ENCODE measurements around the gene RNF112.

RNF112 gene

DNA sequence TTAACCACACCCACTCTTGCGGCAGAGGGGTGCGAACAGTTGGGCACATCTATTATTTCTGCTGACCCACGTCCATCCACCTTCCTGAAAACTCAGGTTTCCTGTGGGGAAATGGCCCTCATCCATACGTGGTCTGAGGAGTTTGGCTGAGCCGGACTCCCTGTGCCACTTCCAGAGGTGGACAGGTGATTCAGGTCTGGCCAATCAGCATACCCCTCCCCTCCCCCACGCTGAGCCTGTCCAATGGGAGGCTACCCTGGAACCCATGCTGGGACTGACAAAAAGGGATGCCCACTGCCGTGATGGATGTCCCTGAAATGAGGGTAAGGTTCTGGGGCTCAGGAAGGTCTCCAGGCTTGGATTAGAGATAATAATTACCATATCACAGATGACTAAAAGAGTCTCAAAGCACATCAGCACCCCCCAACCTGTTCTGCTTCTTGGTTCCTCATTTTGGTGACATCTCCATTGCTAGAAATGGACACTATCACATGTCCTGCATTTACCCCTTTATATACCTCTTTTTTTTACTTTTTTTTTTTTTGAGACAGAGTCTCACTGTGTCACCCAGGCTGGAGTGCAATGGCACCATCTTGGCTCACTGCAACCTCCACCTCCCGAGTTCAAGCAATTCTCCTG lies 38.0 kb upstream of the RNF112 start:
- FAIRE-seq (peak; percentile 33), DNase-seq (ENCODE audit: insufficient read length, low spot score) (no peak)

DNA sequence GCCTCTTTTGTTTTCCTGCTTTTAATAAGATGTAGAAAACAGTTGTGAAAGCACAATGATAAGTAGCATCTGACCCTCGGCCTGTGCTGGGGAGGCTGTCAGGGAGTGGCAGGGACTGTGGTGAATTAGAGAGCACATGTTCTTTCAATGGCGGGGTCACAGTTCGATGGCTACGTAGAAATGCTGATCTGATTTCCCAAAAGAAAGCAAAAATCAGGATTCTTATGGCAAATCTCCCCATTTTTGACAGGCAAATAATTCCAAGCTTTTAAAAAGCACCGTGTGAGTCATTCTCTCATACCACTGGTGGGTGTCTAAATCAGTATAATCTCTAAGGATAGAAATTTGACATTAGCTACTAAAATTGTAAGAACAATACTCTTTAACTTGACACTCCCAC lies 36.9 kb upstream of the RNF112 start:
- DNase-seq (ENCODE audit: insufficient read length, low spot score) (no peak), FAIRE-seq (peak; percentile 48)

DNA sequence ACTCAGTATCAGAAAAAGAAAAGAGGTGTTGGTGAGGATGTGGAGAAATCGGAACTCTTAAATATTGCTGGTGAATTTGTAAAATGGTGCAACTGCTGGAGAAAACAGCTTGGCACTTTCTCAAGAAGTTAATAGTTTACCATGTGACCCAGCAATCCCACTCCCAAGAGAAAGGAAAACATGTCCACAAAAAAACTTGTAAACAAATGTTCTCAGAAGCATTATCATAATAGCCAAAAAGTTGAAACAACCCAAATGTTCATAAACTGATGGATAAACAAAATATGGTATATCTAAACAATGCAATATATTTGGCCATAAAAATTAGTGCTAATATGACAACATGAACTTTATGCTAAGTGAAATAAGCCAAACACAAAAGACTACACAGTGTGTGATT lies 35.3 kb upstream of the RNF112 start:
- FAIRE-seq: peak; percentile 44
- DNase-seq (ENCODE audit: insufficient read length, low spot score): no peak

DNA sequence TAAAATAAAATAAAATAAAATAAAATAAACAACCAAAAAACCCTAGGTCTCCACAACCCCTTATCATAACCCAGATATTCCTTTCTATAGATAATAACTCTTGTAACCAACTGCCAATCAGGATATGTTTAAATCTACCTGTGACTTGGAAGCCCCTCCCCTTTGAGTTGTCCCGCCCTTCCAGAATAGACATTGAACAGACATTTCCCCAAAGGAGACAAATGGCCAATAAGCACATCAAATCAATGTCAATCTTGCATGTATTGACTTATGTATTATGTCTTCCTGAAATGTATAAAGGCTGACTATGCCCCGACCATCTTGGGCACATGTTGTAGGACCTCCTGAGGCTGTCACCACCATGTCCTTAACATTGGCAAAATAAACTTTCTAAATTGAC lies 34.2 kb upstream of the RNF112 start:
- DNase-seq (ENCODE audit: insufficient read length, low spot score) (no peak), FAIRE-seq (no peak)

DNA sequence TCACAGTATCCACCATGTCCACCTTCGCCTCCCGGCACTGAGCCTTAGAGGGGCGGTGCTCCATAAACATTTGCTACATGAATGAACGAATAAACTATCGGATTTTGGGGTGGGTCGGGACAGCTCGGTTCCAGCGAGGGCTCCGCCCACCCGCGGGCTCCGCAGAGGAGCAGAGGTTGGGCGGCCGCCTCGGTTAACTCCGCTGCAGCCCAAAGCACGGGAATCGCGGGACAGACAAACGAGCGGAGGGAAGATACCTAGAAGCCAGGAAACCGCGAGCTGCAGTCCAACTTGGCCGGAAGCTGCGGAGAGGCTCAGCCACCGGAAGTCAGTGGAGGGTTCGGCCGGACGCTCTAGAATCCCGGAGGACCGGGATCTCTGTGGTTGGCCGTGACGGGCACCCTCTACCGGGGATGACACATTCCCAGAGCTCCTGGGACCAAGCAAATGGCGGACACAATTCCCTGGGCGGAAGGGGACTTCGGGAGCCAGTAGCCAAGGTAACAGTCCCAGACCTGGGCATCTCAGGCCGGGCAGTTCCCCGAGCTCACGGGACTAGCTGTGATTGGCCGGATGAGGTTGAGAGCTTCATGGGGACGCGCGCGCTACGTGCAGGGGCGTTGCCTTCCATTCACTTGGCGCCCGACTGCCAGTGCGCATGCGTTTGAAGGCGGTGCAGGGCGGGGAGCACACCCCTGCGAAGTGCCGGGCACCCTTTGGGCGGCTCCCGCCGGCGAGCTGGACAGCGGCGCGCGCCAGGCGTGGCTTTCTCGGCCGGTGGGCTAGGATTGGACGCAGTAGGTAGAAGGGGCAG lies 33.2 kb upstream of the RNF112 start:
- FAIRE-seq (peak; percentile 100), DNase-seq (ENCODE audit: insufficient read length, low spot score) (peak; percentile 100)

DNA sequence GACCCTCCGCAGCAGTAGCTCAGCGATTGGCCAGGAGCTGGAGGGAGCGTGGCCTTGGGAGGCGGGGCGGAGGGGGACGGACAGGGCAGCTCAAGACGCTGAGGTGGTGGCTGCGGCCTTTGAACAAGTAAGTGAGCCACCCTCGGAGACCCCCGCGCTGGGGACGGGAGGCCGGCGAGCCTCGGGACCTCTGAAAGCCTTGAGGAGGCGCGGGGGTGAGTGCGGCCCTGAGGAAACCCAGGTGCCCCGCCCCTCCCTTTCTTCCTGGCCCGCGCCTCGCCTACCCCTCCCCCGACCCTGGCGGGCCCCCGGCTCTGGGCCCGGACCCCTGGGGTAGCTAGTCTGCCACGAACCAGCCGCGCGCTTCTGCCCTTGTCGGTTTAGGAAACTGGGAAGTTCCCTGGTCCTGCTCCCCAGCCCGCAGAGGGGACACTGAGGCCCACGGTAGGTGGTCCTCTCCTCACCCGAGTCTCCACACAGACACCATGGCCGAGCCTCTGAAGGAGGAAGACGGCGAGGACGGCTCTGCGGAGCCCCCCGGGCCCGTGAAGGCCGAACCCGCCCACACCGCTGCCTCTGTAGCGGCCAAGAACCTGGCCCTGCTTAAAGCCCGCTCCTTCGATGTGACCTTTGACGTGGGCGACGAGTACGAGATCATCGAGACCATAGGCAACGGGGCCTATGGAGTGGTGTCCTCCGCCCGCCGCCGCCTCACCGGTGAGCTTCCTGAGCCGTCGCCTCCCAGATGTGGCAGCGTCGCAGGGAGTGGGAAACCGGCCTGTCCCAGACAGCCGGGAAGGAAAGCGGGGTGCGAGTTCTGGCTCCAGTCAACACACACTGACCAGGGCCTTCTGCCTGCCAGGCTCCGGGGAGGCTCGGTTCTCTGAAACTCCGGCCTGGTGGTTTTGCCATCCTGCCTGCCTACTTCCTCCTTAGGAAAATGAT lies 32.3 kb upstream of the RNF112 start, which contains the start of gene MAPK7:
MAPK7 (plus strand) TSS at position 83 of the 945 bp plus-strand sequence; CDS start at position 486, 403 bp downstream.
- no peak for DNase-seq (ENCODE audit: insufficient read length, low spot score)
- FAIRE-seq: peak; percentile 46

DNA sequence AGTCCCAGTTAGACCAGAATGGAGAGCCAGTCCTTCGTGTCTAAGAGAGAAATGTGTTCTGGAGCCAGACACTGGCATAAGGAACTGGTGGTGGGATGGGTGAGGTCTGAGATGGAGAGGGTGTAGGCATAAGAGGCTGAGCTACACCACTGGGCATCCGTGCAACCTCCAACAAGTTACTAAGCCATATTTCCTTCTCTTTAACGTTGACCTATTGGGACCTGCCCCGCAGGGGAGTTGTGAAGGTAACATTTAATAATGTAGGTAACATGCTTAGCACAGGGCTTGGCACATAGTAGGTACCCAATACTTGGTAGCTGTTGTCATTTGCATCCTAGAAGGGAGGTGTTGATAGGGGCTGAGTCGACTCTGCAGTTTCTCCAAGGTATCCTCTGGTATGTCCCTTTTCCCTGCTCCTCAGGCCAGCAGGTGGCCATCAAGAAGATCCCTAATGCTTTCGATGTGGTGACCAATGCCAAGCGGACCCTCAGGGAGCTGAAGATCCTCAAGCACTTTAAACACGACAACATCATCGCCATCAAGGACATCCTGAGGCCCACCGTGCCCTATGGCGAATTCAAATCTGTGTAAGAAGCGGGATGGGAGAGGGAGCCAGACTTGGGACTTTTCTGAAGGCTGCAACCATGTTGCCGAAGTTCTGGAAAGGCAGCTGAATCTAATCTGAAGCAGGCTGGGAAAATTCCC lies 31.5 kb upstream of the RNF112 start:
- no peak for DNase-seq (ENCODE audit: insufficient read length, low spot score)
- peak; percentile 81 for FAIRE-seq

DNA sequence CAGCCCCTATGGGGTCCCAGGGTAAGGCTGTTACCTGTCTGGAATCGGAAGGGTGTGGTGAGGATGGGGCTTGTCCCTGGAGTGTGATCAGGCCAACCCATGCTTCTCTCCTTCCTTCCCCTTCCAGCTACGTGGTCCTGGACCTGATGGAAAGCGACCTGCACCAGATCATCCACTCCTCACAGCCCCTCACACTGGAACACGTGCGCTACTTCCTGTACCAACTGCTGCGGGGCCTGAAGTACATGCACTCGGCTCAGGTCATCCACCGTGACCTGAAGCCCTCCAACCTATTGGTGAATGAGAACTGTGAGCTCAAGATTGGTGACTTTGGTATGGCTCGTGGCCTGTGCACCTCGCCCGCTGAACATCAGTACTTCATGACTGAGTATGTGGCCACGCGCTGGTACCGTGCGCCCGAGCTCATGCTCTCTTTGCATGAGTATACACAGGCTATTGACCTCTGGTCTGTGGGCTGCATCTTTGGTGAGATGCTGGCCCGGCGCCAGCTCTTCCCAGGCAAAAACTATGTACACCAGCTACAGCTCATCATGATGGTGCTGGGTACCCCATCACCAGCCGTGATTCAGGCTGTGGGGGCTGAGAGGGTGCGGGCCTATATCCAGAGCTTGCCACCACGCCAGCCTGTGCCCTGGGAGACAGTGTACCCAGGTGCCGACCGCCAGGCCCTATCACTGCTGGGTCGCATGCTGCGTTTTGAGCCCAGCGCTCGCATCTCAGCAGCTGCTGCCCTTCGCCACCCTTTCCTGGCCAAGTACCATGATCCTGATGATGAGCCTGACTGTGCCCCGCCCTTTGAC lies 30.3 kb upstream of the RNF112 start:
- no peak for FAIRE-seq
- no peak for DNase-seq (ENCODE audit: insufficient read length, low spot score)

DNA sequence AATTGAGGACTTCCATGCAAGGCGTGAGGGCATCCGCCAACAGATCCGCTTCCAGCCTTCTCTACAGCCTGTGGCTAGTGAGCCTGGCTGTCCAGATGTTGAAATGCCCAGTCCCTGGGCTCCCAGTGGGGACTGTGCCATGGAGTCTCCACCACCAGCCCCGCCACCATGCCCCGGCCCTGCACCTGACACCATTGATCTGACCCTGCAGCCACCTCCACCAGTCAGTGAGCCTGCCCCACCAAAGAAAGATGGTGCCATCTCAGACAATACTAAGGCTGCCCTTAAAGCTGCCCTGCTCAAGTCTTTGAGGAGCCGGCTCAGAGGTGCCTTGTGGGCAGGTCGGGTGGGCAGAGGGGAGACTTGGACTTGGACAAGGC lies 29.7 kb upstream of the RNF112 start:
- DNase-seq (ENCODE audit: insufficient read length, low spot score): no peak
- FAIRE-seq: no peak

DNA sequence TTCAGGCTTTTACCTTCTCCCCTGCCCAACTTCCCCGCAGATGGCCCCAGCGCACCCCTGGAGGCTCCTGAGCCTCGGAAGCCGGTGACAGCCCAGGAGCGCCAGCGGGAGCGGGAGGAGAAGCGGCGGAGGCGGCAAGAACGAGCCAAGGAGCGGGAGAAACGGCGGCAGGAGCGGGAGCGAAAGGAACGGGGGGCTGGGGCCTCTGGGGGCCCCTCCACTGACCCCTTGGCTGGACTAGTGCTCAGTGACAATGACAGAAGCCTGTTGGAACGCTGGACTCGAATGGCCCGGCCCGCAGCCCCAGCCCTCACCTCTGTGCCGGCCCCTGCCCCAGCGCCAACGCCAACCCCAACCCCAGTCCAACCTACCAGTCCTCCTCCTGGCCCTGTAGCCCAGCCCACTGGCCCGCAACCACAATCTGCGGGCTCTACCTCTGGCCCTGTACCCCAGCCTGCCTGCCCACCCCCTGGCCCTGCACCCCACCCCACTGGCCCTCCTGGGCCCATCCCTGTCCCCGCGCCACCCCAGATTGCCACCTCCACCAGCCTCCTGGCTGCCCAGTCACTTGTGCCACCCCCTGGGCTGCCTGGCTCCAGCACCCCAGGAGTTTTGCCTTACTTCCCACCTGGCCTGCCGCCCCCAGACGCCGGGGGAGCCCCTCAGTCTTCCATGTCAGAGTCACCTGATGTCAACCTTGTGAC lies 29.1 kb upstream of the RNF112 start:
- DNase-seq (ENCODE audit: insufficient read length, low spot score) (no peak), FAIRE-seq (no peak)

DNA sequence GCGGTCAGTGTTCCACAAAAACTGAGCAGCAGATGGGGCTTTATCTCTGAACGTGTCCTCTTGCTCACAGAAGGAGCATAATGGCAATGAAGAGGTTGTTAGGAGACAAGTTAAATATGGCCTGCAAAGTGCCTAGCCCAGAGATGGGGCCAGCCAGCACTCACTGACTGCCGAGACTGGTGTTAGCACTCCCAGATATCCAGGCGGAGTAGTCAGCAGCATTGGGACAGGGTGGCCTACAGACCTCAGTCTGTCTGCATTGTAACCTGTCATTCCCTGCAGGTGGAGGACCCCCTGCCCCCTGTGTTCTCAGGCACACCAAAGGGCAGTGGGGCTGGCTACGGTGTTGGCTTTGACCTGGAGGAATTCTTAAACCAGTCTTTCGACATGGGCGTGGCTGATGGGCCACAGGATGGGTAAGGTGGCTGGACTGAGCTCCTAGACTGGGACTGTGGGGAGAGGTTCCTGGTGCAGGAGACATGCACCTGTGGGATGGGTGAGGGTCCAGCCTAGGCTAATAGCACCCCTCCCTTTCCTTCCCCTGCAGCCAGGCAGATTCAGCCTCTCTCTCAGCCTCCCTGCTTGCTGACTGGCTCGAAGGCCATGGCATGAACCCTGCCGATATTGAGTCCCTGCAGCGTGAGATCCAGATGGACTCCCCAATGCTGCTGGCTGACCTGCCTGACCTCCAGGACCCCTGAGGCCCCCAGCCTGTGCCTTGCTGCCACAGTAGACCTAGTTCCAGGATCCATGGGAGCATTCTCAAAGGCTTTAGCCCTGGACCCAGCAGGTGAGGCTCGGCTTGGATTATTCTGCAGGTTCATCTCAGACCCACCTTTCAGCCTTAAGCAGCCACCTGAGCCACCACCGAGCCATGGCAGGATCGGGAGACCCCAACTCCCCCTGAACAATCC lies 28.2 kb upstream of the RNF112 start:
- peak; percentile 81 for FAIRE-seq
- no peak for DNase-seq (ENCODE audit: insufficient read length, low spot score)

DNA sequence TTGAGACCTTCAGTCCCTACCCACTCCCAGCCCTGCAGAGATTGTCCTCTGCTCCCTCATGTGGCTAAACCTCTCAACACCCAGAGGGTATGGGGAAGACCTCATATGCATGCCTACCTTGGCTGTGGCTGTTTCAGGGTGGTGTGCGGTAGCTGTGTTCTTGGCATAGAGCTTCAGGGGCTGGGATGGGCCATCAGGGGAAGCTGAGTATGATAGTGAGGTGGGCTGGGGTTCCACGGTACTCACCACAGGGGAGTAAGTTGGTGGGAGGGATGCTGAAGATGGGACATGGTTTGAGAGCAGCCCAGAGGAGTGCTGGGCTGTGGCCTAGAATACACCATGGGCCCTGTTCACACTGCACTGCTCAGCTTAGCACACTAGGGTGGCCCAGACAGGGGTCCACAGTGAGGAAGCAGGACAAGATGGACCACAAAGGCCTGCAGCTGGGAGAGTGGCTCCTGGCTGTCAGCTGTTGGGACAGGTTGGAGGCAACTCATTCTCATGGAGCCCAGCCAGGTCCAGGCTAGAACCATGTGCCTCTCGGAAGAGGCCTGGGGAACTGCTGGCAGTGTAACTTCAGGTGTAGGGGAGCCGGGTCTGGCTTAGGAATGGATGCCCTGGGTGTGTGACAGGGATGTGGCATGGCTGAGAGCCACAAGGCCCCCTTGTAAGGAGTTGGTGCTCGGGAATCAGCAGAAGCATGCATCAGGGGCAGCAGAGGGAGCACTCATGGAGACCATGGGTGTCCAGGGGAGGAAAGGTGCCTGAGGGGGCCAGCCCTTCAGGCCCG lies 27.2 kb upstream of the RNF112 start:
- FAIRE-seq (peak; percentile 49), DNase-seq (ENCODE audit: insufficient read length, low spot score) (no peak)

DNA sequence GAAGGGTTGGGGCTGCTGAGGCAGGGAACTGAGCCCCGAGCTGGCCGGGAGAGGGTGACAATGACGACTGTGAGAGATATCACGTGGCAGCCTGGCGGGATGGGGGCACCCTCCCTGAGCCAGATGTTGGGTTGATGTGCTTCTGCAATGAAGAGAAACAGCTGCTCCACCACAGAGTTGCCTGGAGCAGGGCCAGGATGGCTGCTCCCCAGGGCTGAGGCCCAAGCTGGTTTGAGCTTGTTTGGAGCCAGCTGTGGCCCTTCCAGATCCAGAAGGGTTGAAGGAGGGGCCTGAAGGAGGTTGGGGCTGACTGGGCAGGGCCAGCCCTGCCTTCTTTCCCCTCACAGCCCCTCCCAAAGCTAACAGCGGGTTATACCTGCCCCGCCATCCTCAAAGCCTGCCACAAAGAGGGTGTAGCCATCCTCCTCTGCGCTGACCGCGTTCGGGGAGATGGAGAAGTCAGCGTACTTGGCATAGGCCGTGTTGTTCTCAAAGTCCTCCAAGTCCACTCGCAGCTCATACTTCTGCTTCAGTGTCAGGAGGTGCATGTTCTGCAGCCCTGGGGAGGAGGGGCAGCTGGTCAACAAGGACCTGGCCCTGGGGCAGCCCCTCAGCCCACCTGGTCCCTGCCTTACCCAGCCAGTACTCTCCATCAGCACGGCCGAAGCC lies 26.2 kb upstream of the RNF112 start:
- DNase-seq (ENCODE audit: insufficient read length, low spot score) (no peak), FAIRE-seq (peak; percentile 92)

DNA sequence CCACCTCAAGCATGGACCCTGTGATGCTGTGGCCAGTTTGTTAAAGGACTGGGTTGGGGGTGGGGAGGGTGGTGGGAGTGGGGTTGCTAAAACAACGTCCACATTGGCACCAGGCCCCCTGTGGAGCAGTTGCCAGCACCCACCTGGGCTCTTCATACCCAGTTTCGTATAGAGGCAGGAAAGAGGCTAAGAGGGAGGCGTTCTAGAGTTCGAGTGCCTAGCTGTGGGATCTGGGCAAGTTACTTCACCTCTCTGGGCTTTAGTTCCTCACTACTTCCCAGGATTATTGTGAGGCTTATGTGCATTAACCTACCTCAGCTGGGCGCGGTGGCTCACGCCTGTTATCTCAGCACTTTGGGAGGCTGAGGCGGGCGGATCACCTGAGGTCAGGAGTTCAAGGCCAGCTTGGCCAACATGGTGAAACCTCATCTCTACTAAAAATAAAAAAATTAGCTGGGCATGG lies 25.5 kb upstream of the RNF112 start:
- FAIRE-seq (no peak), DNase-seq (ENCODE audit: insufficient read length, low spot score) (no peak)

DNA sequence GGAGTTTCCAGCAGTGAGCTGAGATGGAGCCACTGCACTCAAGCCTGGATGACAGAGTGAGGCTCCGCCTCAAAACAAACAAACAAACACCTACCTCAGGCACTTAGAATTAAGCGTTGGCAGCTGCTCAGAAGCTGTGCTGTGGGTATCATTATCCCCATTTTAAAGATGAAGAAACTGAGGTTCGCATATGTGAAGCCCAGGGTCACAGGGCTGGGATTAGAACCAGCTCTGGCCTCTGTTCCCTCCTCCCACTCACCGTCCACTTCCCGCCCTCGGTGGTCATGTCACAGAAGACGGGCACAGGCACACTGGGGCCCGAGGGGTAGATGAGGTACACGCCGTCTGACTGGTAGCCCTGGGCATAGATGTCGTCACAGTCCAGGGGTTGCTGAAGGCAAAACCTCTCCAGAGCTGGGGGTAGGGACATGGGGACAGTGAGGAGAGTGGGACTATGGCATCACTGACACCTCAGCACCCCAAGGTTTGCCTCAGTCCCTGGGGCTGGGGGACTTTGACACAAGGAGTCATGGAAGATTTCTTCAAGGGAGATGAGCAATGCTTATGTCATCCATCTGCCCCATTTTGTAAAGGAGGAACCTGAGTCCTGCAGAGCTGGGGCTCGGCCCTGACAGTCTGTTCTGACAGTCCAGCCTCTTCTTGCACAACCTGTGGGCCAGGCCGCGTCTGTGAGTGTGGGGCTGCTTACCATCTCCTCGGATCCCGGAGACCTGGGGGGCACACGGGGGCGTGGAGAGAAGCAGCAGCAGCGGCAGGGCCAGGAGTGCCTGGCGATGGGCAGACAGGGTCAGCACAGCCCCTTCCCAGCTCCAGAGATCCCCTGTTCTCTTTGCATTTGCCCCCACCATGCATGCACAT lies 24.7 kb upstream of the RNF112 start:
- peak; percentile 73 for DNase-seq (ENCODE audit: insufficient read length, low spot score)

More for the DNA sequence above, 24.7 kb upstream of the RNF112 start:
- FAIRE-seq: peak; percentile 86
